Measurements from ENCODE around the gene HINT1. TPM values are rescaled to one million over a fixed set of nuclear protein-coding genes. Genes with fewer than 3 reads are reported as not detected.

Gene HINT1
- total RNA-seq, 1 experiment from 2014 or later = 393 TPM

DNA sequence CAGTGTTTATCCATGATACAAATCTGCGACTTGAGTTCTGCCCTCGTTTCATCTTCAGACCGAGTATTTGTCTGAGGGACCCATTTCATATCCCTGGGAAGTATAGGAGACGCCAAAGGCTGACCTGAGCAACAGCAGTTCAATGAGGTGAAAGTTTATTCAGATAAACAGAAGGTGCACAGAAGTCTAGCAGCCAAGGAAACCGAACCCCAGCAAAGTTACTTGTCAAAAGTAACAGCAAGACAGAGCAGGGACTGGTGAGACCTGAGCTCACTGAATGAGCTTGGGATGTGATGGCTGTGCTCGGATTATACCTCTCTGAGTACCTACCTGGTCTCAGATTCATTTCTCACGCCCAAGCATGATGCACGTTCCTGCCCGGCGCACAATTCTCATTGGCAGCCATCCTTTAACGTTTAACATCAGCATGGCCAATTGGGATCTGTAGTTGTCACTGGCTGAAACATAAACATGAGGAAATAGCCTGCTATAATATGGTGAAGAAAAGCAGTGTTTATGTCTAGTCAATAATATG lies 6.3 kb upstream of the HINT1 start:
- Histone ChIP-seq H3K27ac (ENCODE audit: low read depth, low read length, poor library complexity, severe bottlenecking) (peak overlapping the region; percentile 52), H3K4me1 (ENCODE audit: insufficient read depth, low read length, poor library complexity, severe bottlenecking) (no peaks in the 10 kb centered on the region), H3K4me3 (ENCODE audit: low read depth, low read length, poor library complexity, severe bottlenecking) (peak overlapping the region; percentile 68), H3K27me3 (replicated peaks; ENCODE audit: insufficient read depth, low read depth, low read length, poor library complexity) (no peaks in the 10 kb centered on the region), H3K9me3 (ENCODE audit: low read depth, low read length, poor library complexity, severe bottlenecking) (no peaks in the 10 kb centered on the region), H3K36me3 (ENCODE audit: insufficient read depth, low read length, poor library complexity, severe bottlenecking) (no peaks in the 10 kb centered on the region)
- no peak for DNase-seq (ENCODE audit: low spot score)
- TSS peak; percentile 58 for BruUV-seq (replicated peaks)
- TF ChIP-seq EZH2 (IDR thresholded peaks at IDR 0.05; ENCODE audit: borderline replicate concordance, low read depth, low read length, poor library complexity, severe bottlenecking) = no peak
- TF ChIP-seq, protein P1, sequence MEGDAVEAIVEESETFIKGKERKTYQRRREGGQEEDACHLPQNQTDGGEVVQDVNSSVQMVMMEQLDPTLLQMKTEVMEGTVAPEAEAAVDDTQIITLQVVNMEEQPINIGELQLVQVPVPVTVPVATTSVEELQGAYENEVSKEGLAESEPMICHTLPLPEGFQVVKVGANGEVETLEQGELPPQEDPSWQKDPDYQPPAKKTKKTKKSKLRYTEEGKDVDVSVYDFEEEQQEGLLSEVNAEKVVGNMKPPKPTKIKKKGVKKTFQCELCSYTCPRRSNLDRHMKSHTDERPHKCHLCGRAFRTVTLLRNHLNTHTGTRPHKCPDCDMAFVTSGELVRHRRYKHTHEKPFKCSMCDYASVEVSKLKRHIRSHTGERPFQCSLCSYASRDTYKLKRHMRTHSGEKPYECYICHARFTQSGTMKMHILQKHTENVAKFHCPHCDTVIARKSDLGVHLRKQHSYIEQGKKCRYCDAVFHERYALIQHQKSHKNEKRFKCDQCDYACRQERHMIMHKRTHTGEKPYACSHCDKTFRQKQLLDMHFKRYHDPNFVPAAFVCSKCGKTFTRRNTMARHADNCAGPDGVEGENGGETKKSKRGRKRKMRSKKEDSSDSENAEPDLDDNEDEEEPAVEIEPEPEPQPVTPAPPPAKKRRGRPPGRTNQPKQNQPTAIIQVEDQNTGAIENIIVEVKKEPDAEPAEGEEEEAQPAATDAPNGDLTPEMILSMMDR (conservative IDR thresholded peaks at IDR 0.05; ENCODE audit: low read depth, low read length) = no peak
- ChIA-PET CTCF (no interaction called here), POLR2A (ENCODE audit: low non-redundant PET) (no interaction called here)
- intact Hi-C loops (cut with micrococcal nuclease; ENCODE audit: unreplicated experiment) = loop anchor here (2.0 kb wide), 1 partner anchor 91 kb away; no protein-coding TSS in a partner anchor

DNA sequence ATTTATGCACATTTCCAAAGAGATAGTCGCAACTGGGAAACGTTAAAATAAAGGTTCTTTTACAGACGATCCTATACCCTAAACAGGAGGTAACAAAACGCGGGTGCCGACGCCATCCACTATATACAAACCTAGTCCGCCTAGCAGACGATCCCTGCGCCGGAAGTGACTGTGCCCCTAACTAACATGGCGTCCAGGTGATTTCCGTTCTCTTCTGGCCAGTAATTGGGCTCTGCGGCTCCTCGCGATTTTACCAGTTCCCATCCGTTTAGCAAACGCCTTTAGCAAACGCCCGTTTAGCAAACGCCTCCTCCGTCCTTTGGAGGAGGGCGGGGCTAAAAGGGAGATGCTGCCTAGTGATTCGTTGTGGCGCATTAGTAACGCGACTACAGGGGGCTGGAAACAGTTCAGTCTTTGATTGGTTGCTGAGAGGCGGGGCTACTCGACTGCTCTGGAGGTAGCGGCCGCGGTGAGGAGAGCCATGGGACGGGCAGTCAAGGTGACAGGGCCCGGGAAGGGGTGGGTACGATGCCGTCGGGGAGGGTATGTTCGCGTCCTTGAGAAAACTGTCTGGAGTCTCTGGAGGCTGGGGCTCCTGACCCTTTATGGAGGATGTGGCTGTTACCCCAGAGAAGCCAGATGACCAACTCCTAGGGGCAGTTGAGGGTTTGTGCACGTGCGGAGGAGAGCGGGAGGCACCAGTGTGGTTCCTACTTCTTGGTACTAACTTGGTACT lies 5.7 kb upstream of the HINT1 start, which contains the start of gene LYRM7:
LYRM7 (plus strand) TSS at position 405 of the 736 bp plus-strand sequence; CDS start at position 482, 77 bp downstream.
- TF ChIP-seq EZH2 (IDR thresholded peaks at IDR 0.05; ENCODE audit: borderline replicate concordance, low read depth, low read length, poor library complexity, severe bottlenecking) = no peak
- TF ChIP-seq, protein P1 (conservative IDR thresholded peaks at IDR 0.05; ENCODE audit: low read depth, low read length) = no peak
- no peaks in the 10 kb centered on the region for H3K36me3 ChIP-seq (ENCODE audit: insufficient read depth, low read length, poor library complexity, severe bottlenecking)
- H3K27ac ChIP-seq (ENCODE audit: low read depth, low read length, poor library complexity, severe bottlenecking) = peak within 1 kb of the TSS; percentile 62
- no peaks in the 10 kb centered on the region for H3K27me3 ChIP-seq (replicated peaks; ENCODE audit: insufficient read depth, low read depth, low read length, poor library complexity)
- no TSS peak for BruUV-seq (replicated peaks)
- POLR2A ChIA-PET (ENCODE audit: low non-redundant PET) = no interaction called here
- H3K4me1 ChIP-seq (ENCODE audit: insufficient read depth, low read length, poor library complexity, severe bottlenecking) = no peaks in the 10 kb centered on the region
- peak; percentile 100 for DNase-seq (ENCODE audit: low spot score)
- intact Hi-C loops (cut with micrococcal nuclease; ENCODE audit: unreplicated experiment) = loop anchor here (2.0 kb wide), 1 partner anchor 92 kb away; no protein-coding TSS in a partner anchor
- peak within 1 kb of the TSS; percentile 68 for H3K4me3 ChIP-seq (ENCODE audit: low read depth, low read length, poor library complexity, severe bottlenecking)
- CTCF ChIA-PET = no interaction called here
- no peaks in the 10 kb centered on the region for H3K9me3 ChIP-seq (ENCODE audit: low read depth, low read length, poor library complexity, severe bottlenecking)

DNA sequence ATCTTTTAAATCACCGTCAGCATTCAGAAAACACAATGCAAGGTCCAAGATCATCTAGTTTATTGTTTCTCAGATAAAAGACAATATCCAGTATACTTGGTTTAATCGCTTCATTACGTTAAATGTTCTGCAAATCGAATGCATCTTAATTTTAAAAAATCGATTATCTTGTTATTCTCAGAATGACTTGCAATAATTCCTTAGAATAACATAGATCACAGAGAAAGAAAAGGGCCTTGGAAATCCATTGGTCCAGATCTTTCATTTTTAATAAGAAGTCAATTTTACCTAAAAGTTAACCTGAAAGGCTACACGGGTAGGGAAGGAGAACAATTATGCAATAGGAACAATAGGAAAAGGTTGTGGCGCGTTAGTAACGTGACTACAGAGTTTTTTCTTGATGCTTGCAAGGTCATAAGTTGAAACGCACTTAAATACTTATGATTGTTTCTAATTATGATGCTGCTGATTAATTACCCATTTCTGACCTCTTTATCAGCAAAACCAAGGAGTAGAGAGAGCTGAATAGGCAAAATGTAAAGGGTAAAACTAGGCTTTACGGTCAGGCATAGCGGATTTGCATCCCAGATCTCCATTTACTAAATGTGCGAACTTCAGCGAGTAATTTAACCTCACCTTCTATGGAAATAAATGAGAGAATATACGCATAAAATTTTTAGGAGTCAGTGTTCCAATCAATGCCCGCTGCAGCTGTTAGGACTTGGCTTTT lies 4.9 kb upstream of the HINT1 start:
- ChIA-PET CTCF (no interaction called here), POLR2A (ENCODE audit: low non-redundant PET) (no interaction called here)
- H3K36me3 ChIP-seq (ENCODE audit: insufficient read depth, low read length, poor library complexity, severe bottlenecking) = no peaks in the 10 kb centered on the region
- H3K4me1 ChIP-seq (ENCODE audit: insufficient read depth, low read length, poor library complexity, severe bottlenecking) = no peaks in the 10 kb centered on the region
- H3K4me3 ChIP-seq (ENCODE audit: low read depth, low read length, poor library complexity, severe bottlenecking) = peak overlapping the region; percentile 68
- H3K9me3 ChIP-seq (ENCODE audit: low read depth, low read length, poor library complexity, severe bottlenecking) = no peaks in the 10 kb centered on the region
- TF ChIP-seq EZH2 (IDR thresholded peaks at IDR 0.05; ENCODE audit: borderline replicate concordance, low read depth, low read length, poor library complexity, severe bottlenecking) = no peak
- TF ChIP-seq, protein P1 (conservative IDR thresholded peaks at IDR 0.05; ENCODE audit: low read depth, low read length) = no peak
- intact Hi-C loops (cut with micrococcal nuclease; ENCODE audit: unreplicated experiment) = loop anchor here (2.0 kb wide), 1 partner anchor 93 kb away; no protein-coding TSS in a partner anchor
- H3K27me3 ChIP-seq (replicated peaks; ENCODE audit: insufficient read depth, low read depth, low read length, poor library complexity) = no peaks in the 10 kb centered on the region
- no peak for DNase-seq (ENCODE audit: low spot score)
- BruUV-seq (replicated peaks) = TSS peak; percentile 99
- H3K27ac ChIP-seq (ENCODE audit: low read depth, low read length, poor library complexity, severe bottlenecking) = peak overlapping the region; percentile 62
